ENCODE data around the gene MAN2A2. TPM values are rescaled to one million over a fixed set of nuclear protein-coding genes. Genes with fewer than 3 reads are reported as not detected.

Gene MAN2A2
- total and polyA plus RNA-seq, 2 of the 8 experiments (the other 6 are each of a cell fraction or from before 2014, with no cell fraction given): 23.1 to 29.7 TPM

DNA sequence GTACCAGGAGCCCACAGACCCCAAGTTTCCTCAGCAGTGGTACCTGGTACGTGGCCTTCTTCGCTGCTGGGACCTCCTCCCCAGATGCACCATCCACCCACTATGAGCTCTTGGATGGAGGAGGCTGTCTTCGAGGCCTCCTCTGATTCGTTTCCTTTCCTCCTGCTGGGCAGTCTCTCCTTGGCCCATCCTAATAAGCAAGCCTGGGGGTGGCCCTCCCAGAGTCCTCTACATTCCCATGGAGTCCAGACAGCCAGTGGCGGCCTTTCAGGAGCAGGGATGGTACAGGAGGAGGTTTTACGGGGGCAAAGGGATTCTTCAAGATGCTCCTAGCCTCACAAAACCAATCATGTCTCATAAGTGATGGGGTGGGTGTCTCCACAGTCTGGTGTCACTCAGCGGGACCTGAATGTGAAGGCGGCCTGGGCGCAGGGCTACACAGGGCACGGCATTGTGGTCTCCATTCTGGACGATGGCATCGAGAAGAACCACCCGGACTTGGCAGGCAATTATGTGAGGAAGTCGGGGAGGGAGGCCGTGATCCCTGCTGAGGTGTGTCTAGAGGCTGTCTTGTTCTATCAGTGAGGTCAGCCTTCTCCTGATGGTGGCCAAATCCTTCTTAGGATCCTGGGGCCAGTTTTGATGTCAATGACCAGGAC is 26.5 kb upstream of the MAN2A2 start (continued):
- no peak for TF ChIP-seq MAFK (IDR thresholded peaks at IDR 0.05; ENCODE audit: low read depth, low read length)
